SK-N-SH (cell line): ENCODE measurements around the gene C14orf180.

Source experiments
- POLR2AphosphoS5 ChIP-seq: IDR thresholded peaks from 2 replicates; pipeline ENCODE4 v1.6.1; 2012; ENCODE audit warnings: low read depth, low read length
- TF ChIP-seq, protein P1 (sequence below): fragments of 200-600 bp; sonication (generic); IDR thresholded peaks from 2 replicates; pipeline ENCODE4 v1.6.1; 2017; ENCODE audit warnings: antibody characterized with exemption, mild to moderate bottlenecking, moderate library complexity

DNA sequence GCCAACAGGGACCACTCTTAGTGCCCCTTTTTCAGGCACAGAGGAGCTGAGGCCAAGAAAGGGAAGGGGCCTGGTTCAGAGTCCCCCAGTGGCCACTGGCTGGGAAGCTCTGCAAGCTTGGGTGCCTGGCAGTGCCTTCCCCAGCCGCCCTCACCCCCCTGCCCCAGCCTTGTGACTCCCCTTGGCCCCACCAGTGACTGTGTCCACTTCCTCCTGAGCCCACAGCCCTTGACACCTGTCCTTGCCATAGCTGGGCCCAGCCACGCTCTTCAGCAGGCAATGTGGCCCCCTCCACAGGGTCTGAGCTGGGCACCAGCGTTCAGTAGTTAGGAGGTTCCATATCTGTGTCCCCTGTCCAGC lies 19.0 kb upstream of the C14orf180 start:
- TF ChIP-seq, protein P1, sequence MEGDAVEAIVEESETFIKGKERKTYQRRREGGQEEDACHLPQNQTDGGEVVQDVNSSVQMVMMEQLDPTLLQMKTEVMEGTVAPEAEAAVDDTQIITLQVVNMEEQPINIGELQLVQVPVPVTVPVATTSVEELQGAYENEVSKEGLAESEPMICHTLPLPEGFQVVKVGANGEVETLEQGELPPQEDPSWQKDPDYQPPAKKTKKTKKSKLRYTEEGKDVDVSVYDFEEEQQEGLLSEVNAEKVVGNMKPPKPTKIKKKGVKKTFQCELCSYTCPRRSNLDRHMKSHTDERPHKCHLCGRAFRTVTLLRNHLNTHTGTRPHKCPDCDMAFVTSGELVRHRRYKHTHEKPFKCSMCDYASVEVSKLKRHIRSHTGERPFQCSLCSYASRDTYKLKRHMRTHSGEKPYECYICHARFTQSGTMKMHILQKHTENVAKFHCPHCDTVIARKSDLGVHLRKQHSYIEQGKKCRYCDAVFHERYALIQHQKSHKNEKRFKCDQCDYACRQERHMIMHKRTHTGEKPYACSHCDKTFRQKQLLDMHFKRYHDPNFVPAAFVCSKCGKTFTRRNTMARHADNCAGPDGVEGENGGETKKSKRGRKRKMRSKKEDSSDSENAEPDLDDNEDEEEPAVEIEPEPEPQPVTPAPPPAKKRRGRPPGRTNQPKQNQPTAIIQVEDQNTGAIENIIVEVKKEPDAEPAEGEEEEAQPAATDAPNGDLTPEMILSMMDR, result no peak
- TF ChIP-seq POLR2AphosphoS5, result no peak
